GM21360 (cell line): ENCODE measurements around the gene LSM5.
"Not testable (repeated sequence)": the region's sequence is repeated elsewhere in the genome, so short reads cannot be mapped to it uniquely, and the experiment has no call there.

Experiments
- ATAC-seq: cut with Tn5 transposase; IDR thresholded peaks from one replicate; pipeline ENCODE4 v1.9.1; 2021; ENCODE audit warnings: mild to moderate bottlenecking, moderate library complexity; ENCODE audit not compliant: unreplicated experiment

The LSM5 gene

DNA sequence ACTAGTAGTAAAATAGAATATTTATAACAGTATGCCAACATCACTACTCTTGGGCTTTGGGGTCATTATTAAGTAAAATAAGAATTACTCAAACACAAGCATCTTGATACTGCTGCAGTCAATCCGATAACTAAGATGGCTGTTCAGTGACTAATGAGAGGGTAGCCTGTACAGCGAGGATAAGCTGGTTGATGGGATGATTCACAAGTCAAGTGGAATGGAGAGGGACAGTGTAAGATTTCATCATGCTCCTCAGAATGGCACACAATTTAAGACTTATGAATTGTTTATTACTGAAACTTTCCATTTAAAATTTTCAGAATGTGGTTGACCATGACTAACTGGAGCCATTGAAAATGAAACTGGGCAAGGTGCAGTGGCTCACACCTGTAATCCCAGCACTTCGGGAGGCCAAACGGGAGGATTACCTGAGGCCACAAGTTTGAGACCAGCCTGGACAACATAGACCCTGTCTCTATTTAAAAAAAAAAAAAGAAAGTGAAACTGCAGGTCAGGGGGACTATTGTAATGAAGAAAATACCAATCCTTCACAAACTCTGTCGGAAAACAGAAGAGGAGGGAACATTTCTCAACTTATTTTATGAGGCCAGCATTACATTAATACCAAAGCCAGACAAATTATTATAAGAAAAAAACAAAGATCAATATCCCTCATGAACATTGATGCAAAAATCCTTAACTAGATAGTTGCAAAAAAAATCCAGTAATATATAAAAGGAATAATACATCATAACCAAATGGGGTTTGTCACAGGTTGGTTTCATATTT, 16.3 kb upstream of the LSM5 start:
- peak; percentile 48 for ATAC-seq

DNA sequence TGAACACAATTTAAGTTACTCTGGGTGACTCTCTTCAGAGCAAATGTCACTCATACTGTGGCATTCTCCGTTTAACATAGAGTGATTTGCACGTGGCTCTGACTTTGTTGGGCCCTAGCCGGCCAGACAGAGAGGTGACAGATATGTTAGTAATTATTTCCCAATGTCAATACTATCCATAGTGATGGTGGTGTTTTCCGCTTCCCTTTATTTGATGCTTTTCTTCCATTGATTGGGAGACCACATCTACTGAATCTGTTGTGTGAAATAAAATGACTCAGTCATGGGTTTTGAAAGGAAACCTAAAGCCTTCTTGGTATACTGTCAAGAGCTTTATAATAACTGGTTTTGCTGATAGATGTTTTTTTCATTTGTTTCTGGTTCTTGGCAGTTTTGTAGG, 12.5 kb upstream of the LSM5 start:
- ATAC-seq = no peak

- ATAC-seq = no peak
Measured at GRCh38 chr7:32501522-32501921, 11.3 kb upstream of the LSM5 start.

DNA sequence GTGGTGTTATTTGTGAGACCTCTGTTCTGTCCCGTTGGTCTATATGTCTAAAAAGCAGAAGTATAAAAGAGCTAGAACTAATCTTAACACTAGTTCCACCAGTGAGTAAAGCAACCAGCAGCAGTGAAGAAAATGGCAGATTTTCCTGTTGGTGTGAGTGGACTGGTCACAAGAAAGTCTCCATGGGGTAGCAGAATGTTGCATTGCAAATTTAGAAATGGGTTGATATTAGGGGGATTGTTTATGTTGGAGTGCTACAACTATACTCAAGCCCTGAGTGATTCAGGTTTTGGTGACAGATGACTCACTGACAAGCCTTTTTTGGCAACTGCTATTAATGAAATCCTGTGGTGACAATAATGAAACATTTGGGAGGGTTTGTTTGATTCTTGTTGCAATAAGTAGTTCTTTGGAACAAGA, 10.8 kb upstream of the LSM5 start:
- peak; percentile 75 for ATAC-seq

- not testable (repeated sequence) for ATAC-seq
Measured at GRCh38 chr7:32500216-32500615, 10.0 kb upstream of the LSM5 start.

DNA sequence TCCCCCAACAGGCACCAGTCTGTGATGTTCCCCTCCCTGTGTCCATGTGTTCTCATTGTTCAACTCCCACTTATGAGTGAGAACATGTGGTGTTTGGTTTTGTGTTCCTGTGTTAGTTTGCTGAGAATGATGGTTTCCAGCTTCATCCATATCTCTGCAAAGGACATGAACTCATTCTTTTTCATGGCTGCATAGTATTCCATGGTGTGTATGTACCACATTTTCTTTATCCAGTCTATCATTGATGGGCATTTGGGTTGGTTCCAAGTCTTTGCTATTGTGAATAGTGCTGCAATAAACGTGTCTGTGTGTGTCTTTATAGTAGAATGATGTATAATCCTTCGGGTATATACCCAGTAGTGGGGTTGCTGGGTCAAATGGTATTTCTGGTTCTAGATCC, 9.6 kb upstream of the LSM5 start:
- ATAC-seq = not testable (repeated sequence)

DNA sequence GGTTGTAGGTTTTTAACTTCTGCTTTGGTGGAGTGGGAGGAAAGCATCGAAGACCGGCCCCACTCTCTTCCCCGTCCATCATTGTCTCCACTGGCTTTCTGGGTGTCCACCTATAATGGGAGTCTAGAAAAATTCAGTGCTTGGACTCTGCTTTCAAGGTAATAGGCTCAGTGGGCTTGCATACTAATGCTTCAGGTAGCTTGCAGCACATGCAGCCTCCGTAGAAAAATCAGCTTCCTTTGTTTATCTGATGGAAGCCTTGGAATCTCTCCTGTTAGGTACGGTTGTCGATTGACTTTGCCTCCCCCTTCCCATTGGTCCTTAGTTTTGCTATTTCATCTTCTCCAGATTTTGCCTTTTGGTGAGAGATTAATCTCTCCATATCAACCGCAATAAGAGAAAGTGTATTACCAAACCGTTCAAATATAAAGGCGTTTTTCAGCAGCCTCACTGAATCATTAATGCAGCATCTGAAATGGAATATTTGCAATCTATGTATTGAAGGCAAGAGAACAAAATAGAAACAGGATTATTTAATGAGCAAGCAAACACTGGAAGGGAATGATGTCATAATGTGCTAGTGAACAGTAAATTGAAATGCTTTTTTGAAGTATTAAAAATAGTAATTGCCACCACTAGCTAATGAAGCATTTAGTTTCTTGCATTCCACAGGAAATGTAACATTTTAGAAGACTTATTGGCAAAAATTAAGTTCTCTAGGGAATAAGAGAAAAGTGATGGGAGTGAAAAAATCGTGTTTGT, 6.1 kb upstream of the LSM5 start:
- ATAC-seq = peak; percentile 2

GRCh38 chr7:32495298-32496051, 5.3 kb upstream of the LSM5 start, which contains the start of gene AVL9:
Gene AVL9 (plus strand): TSS chr7:32495489. CDS start chr7:32495710, 221 bp downstream.
- ATAC-seq = peak; percentile 92

- peak; percentile 10 for ATAC-seq
Measured at GRCh38 chr7:32494946-32495297, 4.7 kb upstream of the LSM5 start.

- peak; percentile 0 for ATAC-seq
Measured at GRCh38 chr7:32489788-32490126, 423 bp downstream of the LSM5 start.

GRCh38 chr7:32481921-32482320, 8.3 kb downstream of the LSM5 start:
- ATAC-seq = no peak

- no peak for ATAC-seq
Measured at GRCh38 chr7:32481176-32481575, 9.0 kb downstream of the LSM5 start.

DNA sequence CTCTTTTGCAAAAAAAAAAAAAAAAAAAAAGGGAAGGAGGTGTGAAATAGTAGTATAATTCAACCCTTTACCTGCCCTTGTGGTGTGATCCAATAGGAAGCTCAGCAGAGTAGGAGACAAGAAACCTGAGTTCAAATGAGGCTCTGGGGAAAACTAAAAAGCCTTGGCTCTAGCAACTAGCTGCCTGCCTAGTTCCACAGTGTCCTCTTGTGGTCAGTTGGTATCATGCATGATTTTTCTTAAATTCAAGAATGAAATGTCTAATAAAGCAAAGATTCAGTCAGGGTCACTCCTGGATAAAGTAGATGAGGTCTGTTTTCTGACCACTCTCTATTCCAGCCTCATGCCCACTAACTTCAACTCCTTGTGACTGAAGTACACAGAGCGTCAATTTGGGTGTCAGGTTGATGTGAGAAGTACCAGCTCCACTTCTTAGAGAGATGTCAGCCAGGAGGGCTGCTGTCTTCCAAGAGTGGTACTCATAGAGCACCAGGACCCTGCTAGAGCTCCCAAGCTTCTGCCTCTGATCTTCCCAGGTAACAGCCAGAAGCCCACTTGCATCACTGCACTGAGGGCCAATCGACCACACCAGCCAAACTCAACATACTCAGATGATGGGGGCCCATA, 10.5 kb downstream of the LSM5 start:
- ATAC-seq = no peak

- no peak for ATAC-seq
Measured at GRCh38 chr7:32477649-32477980, 12.6 kb downstream of the LSM5 start.

DNA sequence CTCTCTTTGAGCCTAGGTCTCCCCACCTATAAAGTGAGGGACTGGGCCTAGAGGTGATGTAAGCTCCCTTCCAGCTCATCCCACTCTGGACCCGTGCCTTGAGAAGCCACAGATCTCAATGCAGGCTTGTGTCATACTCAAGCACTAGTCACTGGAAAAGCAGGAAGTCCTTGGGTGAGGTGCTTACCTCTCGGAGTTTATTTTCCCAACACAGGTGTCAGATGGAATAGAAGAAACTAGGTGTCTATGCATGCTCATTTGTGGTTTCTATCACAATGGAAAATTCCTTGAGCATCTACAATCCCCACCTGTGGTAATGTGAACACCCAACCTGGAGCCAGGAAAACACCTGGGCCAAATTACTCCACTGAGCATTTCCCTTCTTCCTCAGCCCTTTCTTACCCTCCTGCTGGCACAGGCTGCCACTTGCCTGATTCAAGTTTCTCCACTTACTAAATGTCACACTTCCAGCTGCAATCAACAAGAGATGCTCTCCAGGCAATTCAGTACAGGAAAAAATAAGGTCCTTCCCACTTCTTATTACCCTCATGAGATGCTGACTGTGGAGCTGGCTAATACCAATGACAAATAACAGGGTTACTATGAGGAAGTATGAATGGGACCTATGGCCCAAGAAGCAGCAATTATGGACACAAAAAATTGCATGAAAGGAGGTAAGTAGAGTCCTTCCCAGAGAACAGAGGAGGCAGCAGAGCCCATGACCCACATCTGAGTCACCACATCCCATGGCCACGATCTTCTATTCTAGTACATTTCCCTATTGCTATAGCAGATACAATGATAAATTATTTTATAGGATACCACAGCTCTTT, 13.1 kb downstream of the LSM5 start:
- no peak for ATAC-seq

DNA sequence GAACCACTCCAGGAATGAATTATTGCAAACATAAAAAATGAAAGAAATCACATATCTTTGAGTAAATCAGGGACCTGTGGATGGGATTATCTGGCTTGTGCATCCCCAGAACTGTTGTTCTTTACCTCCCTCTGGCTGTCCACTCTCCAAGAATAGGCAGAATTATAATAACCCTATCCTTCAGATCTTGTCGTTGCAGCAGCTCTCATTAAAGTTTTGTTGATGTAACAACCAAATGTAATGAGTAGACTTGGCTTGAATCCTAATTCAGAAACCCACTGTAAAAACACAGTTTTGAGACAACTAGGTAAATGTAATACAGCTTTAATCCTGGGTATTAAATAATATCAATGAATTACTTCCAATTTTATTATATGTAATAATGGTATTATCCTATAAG, 16.2 kb downstream of the LSM5 start:
- ATAC-seq = no peak

GRCh38 chr7:32472015-32472414, 18.2 kb downstream of the LSM5 start:
- ATAC-seq = no peak

DNA sequence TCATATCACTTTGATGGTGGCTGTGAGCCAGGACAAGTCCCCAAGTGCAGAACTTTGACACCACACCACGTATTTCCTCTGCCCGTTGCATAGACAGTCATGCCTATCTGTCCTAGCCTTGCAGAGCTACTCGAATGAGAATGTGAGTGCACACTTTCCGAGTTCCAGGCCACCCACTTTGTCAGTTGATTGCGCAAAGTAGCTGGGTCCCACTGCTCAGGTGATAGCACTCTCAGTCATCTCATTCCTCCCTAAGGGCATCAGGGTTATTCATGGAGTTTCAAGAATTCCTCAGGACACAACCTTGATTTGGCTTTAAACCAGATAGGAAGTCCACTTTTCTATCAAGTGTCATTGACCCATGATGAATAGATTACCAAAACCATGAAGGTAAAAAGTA, 19.3 kb downstream of the LSM5 start:
- no peak for ATAC-seq

GRCh38 chr7:32470004-32470403, 20.2 kb downstream of the LSM5 start:
- not testable (repeated sequence) for ATAC-seq

GRCh38 chr7:32464641-32465416, 25.4 kb downstream of the LSM5 start:
- not testable (repeated sequence) for ATAC-seq
